Measurements from ENCODE around the gene OSMR. TPM values are rescaled to one million over a fixed set of nuclear protein-coding genes. Genes with fewer than 3 reads are reported as not detected.

The OSMR gene
- polyA plus RNA-seq, 4 donors: 8.8 to 20.0 (median 9.6) TPM

DNA sequence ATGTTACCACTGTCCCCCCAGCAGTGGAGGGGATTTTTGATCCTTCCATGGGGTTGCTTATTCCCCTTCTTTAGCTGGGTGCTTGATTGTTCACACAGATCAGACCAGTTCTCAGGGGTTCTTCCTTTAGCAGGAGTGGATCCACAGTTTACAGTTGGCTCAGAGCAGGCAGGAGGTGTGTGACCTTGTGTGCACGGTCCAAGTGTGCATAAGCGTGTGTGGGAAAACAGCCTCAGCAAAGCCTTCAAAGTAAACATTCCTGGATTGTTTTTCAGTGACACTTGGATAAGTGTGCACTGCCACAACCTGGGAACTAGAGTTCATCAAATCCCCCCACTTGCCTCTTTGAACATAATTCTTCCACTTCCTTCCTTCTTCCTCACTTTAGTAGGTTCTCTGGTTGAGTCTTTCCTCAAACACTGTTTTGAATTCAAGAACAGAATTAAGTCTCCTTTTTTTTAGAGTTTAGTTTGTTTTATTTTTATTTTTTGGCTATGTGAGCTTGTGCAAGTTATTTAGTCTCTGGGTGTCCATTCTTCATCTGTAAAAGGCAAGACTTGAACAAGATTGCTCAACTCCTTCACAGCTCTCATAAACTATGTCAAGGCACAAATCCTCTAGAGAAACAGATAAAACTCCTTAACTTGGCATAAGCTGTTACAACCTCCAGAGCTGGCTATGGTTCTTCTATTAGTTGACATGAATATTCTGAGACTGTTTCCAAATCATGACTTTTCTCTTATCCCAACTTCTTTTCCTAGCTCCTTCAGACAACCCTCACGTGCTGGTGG is 78.0 kb downstream of the OSMR start:
- DNase-seq (ENCODE audit: low read depth in 4 of 4, low spot score in 3 of 4): no peak

DNA sequence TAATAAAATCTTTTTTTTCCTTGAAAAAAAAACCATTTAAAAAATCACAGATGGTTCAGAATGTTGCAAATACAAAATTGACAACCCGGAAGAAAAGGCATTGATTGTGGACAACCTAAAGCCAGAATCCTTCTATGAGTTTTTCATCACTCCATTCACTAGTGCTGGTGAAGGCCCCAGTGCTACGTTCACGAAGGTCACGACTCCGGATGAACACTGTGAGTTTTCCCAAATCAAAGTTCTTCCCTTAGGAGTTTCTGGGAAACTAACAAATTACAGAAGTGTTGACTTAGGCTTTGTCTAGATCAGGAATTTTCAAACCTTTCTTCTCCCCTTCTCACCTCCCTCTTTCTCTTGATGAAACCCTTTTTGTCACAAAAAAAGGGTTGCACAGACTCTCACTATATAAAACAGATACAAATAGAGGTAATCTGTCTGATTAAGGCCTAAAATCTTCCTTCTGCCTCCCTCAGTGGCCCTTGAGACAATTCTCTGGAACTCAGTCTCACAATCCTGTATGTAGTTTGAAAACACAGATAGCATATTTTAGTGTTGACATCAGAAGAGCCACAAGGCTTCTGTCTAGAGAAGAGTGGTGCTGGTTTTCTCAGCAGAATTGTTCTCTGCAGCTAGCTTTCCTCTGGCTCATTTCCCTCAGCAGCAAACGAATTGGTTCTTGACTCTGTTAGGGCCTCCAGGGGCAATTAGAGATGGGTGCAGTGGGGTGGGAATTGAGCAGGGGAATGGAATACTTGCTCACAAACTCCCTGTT is 79.5 kb downstream of the OSMR start:
- no peak for DNase-seq (ENCODE audit: low read depth in 4 of 4, low spot score in 3 of 4)

DNA sequence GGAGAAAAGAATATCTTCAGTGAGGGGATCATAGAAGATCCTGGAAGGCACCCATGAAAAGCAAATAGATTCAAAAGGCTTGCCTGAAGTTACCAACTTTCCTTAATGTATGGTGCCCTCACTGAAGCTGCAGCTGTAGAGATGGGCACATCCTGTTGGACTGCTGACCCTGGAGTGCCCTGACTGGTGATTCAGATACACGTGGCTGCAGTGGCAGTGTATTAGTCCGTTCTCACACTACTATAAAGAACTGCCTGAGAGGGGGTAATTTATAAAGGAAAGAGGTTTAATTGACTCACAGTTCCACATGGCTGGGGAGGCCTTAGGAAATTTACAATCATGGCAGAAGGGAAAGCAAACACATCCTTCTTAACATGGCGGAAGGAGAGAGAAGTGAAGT is 80.3 kb downstream of the OSMR start:
- DNase-seq (ENCODE audit: low read depth in 4 of 4, low spot score in 3 of 4): no peak

DNA sequence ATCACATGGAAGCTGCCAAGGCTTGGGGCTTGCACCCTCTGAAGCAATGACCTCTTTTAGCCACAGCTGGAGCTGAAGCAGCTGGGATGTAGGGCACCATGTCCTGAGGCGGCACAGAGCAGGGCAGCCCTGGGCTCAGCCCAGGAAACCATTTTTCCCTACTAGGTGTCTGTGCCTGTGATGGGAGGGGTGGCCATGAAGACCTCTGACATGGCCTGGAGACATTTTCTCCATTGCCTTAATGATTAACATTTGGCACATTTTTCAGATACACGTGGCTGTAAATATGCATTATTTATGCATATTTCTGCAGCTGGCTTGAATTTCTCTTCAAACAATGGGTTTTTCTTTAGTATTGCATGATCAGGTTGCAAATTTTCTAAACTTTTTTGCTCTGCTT is 81.7 kb downstream of the OSMR start:
- DNase-seq (ENCODE audit: low read depth in 4 of 4, low spot score in 3 of 4): no peak

DNA sequence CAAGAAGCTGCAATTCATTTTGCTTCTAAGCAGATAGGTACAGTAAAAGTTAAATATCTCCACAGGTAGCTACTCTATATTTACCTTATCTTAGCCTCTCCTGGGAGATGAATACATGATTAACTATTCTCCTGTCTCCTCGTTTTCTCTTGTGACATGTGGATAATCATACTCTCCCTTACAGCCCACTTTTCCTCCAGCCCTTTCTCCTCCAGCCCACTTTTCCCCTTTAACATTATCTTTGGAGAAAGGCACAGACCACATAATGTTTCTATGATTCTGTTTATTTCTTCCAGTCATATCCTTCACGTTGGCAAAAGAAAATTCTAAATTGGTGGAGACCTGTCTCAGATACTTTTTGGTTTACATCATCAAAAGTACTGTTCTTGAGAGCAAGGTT is 84.0 kb downstream of the OSMR start:
- DNase-seq (ENCODE audit: low read depth in 4 of 4, low spot score in 3 of 4): no peak

DNA sequence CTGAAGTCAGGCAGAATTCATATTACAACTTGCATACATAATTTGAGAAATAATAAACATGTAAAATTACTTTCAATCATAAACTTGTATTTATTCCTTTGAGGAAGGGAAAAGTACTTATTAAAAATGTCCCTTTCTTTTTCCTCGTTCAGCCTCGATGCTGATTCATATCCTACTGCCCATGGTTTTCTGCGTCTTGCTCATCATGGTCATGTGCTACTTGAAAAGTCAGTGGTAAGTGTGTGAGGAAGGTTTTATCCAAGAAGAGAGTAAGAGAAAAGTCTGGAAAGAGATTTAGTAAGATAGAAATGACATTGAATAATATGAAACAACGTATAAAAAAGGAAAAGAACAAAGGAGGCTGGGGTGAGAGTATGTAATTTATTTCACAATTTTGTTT is 85.9 kb downstream of the OSMR start:
- no peak for DNase-seq (ENCODE audit: low read depth in 4 of 4, low spot score in 3 of 4)

DNA sequence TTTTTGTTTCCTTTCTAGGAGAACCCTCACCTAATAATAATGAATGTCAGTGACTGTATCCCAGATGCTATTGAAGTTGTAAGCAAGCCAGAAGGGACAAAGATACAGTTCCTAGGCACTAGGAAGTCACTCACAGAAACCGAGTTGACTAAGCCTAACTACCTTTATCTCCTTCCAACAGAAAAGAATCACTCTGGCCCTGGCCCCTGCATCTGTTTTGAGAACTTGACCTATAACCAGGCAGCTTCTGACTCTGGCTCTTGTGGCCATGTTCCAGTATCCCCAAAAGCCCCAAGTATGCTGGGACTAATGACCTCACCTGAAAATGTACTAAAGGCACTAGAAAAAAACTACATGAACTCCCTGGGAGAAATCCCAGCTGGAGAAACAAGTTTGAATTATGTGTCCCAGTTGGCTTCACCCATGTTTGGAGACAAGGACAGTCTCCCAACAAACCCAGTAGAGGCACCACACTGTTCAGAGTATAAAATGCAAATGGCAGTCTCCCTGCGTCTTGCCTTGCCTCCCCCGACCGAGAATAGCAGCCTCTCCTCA is 87.1 kb downstream of the OSMR start:
- no peak for DNase-seq (ENCODE audit: low read depth in 4 of 4, low spot score in 3 of 4)

DNA sequence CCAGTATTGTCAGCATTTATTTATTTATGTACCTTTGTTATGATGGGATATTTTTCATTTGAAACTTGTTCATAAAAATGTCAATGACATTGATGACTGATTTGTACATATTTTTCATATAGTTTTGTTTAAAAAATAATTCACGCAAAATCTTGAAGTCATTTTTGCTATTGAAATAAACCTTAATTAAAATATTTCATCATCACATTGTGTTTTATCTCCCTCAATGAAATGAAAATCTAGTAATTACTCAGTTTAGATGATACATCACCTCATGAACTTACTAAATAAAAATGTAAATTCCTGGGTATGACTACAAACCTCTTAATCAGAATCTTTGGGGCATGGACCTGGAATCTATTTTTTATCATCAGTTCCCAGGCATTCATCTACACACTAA is 89.6 kb downstream of the OSMR start:
- no peak for DNase-seq (ENCODE audit: low read depth in 4 of 4, low spot score in 3 of 4)

DNA sequence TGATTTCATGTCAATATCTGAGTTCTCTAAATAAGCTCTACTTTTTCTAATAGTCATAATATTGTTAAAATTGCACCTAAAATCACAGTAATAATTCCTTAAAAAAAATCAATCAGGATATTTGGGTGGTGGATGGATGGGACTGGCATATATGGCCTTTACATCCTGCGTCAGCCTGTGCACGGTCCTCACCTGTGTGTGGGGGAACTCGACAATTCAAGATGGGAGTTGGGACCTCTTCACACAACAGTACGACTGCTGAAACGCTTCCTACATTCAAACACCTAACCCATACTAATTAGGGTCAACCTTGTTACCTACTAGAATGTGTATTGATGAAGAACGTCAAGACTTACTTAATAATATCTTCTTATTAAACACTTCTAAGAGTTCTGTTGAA is 90.5 kb downstream of the OSMR start:
- DNase-seq (ENCODE audit: low read depth in 4 of 4, low spot score in 3 of 4): no peak

DNA sequence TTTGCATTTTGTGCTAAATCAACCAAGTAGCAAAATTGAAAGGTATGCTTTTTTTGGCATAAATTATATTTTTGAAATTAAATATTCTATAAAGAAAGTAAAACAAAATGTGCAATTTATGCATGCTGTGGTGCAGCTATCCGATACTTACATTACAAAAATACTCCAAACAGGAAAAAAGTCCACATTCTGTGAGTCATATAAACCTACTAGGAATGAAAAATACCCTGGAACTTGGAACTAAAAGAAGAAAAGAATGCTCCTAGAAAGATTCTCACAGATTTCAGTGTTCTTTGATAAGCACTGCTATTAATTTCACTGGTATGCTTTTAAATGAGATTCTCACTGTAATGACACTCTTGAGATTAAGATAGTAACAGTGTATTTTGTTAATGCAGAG is 92.6 kb downstream of the OSMR start:
- DNase-seq (ENCODE audit: low read depth in 4 of 4, low spot score in 3 of 4): no peak

DNA sequence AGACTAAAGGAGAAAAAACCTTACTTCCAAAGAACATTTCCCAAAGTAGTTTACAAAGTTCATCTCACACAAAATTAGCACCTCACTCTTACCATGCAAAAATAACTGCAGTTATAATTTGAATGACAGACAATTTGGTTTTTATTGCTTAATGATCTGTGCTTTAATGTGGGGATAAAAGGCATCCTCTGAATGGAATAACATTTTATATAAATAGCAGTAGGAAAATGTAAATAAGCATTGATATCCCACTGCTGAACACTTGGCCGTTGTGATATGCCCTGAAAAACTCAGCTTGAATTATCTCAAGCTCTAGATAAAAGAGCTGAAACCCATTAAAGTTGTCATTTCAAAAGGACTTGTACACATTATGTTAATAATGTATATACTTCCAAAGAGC is 93.2 kb downstream of the OSMR start:
- DNase-seq (ENCODE audit: low read depth in 4 of 4, low spot score in 3 of 4): no peak

DNA sequence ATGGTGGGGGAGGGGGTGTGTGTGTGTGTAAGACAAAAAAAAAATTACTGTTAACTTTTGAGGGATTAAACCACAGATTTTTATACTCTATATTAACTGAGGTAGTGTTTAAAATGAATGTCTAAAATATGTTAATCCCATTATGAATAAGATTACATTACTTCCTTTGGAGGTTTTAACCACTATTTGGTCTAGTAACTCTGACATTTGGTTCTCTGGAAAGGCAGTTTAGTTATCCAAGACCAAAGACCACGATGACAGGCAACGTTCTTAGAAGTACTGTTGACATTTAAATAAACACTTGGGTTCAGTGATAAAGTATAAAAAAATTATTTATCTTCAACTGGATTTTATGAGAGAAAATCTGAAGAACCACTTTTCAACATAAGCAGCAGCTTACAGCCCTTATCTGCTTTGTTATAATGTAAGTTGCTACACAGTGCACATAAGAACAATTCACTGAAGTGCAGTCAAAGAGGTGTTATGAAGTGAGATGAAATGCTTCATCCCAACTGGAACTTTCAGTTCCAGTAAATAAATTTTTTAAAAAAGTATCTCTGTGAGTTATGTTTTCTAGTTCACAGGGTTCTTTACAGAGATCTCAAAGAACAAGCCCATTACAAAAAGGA is 94.5 kb downstream of the OSMR start:
- no peak for DNase-seq (ENCODE audit: low read depth in 4 of 4, low spot score in 3 of 4)

DNA sequence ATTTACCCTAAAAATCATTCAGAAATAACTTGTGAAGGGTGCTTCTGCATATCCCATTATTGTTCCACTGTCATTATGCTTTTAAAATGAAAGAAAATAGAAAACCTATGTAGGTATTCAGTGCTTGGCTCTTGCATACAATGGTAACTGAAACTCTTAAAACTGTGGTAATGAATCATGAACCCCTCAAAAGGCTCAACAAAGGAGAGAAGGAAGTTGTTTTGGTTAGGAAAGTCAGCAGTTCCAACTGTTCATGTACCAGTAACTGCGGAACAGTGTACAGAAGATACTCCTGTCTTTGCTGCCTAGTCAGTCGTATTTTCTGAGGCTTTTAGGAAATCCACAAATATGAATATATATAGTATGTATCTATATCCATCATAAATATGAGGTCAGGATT is 96.1 kb downstream of the OSMR start:
- no peak for DNase-seq (ENCODE audit: low read depth in 4 of 4, low spot score in 3 of 4)

DNA sequence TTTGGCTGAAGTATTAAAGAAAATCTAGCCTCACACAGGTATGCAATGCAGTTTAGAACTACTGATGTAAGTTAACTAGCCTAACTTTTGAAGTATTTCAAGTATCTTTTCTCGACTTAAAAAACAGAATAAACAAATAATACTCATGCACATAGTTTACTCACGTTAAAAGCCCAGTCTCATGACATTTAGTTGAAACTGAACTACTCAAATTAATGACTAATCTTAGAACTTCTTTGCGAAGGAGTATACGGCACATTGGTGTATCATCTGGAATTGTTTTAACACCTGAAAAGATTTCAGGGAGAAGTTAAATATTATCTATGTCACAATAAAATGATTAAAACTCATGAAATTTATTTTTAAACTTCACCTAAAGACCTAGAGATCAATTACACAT is 98.5 kb downstream of the OSMR start:
- DNase-seq (ENCODE audit: low read depth in 4 of 4, low spot score in 3 of 4): no peak

DNA sequence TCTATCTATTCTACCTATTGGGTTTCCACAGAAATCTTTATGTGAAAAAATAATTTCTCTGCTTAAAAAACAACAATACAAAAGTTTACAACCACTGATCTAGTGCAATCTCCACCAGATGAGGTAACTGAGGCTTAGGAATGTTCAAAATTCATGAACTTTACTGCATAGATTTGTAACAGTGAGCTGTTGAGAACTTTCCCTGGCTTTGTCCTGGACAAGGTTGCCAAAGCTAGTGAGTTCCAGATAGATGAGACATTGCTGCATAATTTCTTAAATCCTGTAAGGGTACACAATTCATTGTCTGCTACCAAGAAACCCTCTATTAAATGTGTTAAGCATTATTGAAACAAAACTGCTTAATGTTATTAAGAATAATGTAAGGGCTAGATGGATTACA is 102.7 kb downstream of the OSMR start:
- no peak for DNase-seq (ENCODE audit: low read depth in 4 of 4, low spot score in 3 of 4)

DNA sequence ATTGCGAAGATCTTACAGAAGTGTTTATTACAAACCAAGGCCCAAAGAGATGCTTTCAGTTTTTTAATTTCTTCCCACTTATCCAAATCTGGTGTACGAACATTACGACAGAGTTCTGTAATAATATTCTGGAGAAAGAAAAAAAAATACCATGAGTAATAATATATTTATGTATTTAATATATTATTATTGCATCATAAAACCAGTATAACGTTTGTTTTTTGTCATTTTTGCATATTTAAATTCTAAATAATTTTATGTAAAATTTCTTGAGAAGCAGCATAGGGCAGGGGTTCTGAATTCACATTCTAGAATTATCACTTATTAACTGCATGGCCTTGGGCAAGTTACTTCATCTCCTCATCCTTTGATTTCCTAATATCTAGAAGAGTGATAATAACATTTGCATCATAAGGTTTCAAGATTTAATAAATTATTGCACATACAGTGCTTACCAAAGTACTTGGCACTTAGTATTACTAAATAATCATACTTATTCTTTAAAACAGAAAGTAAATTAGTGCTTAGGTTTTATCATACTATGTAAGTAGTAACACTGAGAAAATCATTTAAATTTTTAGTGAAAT is 107.7 kb downstream of the OSMR start:
- no peak for DNase-seq (ENCODE audit: low read depth in 4 of 4, low spot score in 3 of 4)

DNA sequence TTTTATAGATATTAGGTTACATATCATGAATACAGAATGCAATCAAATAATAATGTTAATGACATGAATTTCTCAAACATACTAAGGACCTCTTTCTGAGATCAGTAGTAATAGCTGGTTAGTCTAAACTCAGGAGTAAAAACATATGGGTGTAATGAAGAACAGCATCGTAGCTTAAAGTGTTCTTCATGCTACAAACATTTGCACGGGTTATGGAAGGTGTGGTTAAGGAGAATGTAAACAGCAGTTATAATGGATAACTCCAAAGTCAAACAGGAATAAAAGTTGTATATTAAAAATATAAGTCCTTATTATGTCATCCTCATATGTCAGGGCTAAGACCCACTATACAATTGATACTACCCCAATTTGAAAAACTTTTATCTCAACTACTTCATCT is 115.9 kb downstream of the OSMR start:
- DNase-seq (ENCODE audit: low read depth in 4 of 4, low spot score in 3 of 4): no peak

DNA sequence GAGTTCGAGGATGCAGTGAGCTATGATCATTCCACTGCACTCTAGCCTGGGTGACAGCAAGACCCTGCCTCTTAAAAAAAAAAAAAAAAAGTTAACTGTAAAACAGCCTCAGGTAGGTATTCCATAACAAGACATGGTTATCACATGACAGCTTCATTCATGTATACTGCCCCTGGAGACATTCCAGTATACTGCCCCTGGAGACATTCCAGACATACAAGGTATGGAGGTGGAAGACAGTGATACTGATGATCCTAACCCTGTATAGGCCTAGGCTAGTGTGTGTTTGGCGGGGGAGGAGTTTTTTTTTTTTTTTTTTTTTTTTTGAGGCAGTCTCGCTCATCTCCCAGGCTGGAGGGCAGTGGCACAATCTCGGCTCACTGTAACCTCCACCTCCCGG is 122.9 kb downstream of the OSMR start:
- DNase-seq (ENCODE audit: low read depth in 4 of 4, low spot score in 3 of 4): no peak

DNA sequence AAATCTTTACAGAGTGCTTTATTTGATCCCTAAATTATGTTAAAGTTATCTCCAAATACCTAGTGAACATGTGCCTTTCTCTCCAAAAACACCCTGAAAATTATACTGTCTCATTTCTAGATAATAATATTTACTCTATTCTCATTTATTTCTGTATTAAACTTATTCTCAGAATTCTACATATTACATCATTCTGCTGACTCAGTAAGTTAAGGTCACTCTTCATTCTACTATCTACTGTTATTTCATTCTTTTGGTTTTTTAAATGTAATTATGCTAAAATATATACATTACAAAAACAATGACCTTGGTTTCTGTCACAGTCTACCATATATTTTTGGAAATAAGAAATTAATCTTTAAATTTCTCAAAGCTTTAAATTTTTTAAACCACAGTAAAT is 132.2 kb downstream of the OSMR start:
- no peak for DNase-seq (ENCODE audit: low read depth in 4 of 4, low spot score in 3 of 4)

DNA sequence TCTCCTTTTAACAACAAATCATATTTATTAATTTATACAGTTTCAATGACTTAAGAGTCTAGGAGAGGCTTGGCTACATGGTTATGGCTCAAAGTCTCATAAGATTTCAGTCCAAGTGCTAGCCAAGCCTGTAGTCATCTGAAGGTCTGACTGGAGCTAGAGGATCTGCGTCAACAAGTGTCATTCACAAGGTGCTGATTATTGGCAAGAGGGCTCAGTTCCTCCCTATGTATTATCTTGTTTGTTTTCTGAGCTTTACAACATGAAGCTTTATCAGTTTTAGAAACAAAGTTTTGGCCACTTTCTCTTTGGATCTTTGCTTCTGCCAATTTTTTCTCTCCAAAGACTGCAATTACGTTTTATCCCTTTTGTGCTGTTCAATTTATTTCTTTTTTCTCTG is 133.7 kb downstream of the OSMR start:
- DNase-seq (ENCODE audit: low read depth in 4 of 4, low spot score in 3 of 4): no peak
